Activated T-cell treated with anti-CD3 and anti-CD28 coated beads for 1 hour (primary cell): ENCODE data around the gene LY6G5C.

Experiments used
- DNase-seq: peaks from one replicate; pipeline ENCODE4 v3.0.0-alpha.2; 2020; ENCODE audit warnings: low read depth

Gene LY6G5C, protein sequence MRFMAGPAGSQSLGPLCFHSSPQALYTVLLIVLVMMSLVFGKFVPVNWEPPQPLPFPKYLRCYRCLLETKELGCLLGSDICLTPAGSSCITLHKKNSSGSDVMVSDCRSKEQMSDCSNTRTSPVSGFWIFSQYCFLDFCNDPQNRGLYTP

DNA sequence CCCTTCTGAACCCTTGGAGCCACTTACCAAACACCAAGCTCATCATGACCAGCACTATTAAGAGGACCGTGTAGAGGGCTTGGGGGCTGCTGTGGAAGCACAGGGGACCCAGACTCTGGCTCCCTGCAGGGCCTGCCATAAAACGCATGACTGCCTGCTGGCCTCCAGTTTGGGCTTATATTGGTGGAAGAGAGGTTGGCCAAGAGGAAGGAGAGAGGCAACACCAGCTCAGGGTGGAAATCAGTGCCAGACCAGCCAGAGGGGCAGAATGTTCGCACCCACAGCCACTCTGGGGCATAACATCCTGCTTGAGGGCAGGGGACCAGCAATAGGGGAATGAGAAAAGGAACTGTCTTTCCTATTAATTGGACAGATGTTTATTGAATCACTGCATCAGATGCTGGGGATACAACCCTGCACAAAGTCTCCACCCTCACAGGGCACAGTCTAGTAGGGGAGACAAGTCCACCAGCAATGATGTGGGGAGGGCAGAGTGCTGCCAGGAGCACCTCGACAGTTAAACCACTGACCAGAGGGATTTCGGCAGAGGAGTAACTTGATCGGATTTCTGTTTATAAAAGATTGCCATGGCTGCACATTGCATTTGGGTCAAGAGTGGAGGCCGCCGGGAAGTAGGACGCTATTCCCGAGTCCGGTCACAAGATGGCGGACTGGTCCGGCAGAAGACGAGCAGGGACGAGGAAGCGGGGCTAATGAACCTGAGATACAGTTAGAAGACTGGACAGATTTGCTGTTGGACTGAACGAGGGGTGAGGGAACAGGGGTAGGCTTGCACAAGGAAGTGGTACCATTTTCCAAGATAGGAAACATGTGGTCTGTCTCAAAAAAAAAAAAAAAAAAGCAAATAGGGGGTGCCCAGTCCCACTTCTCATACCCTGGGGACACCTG, at the start of gene LY6G5C:
LY6G5C (minus strand) TSS at position 842 of the 909 bp plus-strand sequence; CDS start at position 148, 694 bp downstream.
- peak; percentile 43 for DNase-seq

DNA sequence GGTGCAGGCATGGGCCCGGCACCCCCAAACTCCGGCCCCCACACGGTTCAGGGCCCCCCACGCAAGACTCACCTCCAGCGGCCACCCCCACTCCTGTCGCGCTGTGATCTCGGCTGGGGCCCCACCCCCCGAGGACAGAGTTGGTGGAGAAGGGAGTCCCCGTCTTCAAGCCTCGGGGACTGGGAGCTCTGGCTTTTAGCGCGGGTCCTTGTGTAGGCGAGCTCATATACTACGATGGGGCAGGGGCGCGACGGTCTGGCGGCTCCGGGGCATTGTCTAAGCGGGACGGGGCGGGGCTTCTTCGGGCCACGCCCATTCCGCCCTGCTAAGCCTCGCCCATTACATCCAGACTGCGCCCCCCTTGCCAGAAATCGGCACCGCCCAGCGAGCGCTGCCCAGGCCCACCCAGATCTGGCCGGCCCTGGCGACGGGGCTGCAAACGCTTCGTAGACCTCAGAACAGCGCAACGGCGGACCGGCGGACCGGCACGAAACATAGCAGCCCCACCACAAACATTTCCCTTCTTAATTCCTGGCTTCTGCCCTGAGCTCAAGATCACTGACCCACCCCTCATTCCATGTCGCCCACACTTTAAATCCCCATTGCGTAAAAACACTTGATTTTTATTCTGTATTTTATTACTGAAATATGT, 49.2 kb upstream of the LY6G5C start:
- DNase-seq, result peak; percentile 54

- peak; percentile 75 for DNase-seq
Measured at GRCh38 chr6:31729515-31729978, 48.7 kb upstream of the LY6G5C start.

- DNase-seq, result no peak
Measured at GRCh38 chr6:31728767-31729514, 48.1 kb upstream of the LY6G5C start, which contains the start of gene DDAH2. DDAH2 (minus strand) TSS chr6:31729299; CDS start chr6:31729161, 138 bp downstream.

DNA sequence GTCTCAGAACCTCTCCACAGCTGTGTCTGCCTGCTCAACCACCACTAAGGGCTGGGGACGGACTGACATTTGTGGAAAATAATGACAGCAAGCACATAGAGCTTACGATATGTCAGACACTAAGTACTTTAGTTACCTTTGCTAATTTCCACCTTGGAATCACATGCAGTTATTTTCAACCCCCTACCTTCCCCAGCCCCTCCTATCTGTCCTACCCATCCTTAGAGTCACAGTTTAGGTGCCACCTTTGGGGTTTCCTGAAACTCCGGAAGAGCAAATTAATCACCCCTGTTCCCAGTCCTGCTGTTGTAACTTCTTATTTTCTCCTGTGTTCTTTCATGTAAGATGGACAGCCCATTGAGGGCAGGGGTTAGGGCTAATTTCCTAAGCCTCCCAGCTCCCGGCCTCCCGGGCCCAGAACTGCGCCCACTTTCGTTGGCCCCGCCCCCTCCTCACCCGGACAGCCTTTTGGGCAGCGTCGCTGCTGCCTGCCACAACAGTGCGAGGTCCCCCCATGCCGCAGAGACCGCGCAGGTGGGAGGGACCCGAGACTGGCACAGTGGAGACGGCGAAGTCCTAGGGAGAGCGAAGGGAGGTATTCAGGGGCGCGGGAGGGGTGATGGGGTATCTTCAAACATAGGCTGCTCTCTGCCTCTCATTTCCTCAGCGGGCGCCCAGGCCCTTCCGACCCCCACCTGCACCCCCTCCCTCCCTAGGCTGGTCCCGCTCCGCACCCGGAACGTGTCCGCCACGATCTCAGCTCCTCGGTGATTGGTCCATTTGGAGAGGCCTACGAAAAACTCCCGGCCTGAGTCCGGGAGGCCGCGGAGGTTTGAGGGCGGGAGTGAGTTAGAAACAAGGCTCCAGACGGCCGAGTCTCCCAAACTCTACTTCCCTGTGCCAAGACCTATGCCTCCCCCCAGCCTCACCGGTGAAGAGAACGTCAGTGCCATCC, 47.1 kb upstream of the LY6G5C start:
- DNase-seq, result no peak

- DNase-seq, result no peak
Measured at GRCh38 chr6:31727034-31727716, 46.3 kb upstream of the LY6G5C start.

GRCh38 chr6:31725502-31726350, 44.9 kb upstream of the LY6G5C start:
- no peak for DNase-seq

GRCh38 chr6:31723980-31724691, 43.3 kb upstream of the LY6G5C start:
- DNase-seq, result no peak

- DNase-seq, result no peak
Measured at GRCh38 chr6:31723245-31723979, 42.5 kb upstream of the LY6G5C start, which contains the start of gene MPIG6B. MPIG6B (plus strand) TSS chr6:31723373; CDS start chr6:31723384, 11 bp downstream.

- no peak for DNase-seq
Measured at GRCh38 chr6:31722173-31722572, 41.3 kb upstream of the LY6G5C start.

DNA sequence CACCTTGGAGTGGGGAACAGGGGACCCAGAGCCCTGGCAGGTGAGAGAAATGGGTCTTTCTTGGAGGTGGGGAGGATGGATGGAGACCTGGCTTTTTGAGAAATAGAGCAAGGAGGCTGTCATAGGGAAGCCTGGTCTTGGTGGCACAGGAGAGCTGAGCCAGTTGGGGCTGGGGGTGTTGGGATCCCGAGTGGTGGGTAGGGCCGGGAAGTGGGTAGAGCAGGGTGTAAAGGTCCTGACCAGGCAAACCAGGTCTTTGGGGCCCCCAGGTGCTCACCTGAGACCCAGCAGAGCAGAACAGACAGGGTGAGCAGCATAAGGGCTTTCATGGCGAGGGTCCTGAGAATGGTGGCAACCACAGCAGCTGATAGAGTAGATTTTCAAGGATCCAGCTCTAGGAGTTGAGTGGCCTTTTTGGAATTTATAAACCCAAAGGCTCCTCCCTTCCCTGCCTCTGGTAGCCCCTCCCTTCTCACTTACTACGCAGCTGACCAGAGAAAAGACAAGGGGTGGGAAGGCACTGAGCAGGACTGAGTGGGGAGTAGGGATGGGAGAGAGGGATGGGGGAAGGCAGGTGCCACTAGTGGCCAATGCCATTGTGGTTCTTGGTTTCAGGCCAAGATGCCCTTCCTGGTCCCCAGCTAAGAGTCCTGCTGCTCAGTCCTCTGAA, 40.6 kb upstream of the LY6G5C start, which contains the start of gene LY6G6C:
LY6G6C (minus strand) TSS at position 396 of the 670 bp plus-strand sequence; CDS start at position 329, 67 bp downstream.
- no peak for DNase-seq

- no peak for DNase-seq
Measured at GRCh38 chr6:31720196-31720770, 39.4 kb upstream of the LY6G5C start.

GRCh38 chr6:31719001-31719400, 38.1 kb upstream of the LY6G5C start:
- no peak for DNase-seq

GRCh38 chr6:31718265-31718664, 37.4 kb upstream of the LY6G5C start:
- DNase-seq, result no peak

DNA sequence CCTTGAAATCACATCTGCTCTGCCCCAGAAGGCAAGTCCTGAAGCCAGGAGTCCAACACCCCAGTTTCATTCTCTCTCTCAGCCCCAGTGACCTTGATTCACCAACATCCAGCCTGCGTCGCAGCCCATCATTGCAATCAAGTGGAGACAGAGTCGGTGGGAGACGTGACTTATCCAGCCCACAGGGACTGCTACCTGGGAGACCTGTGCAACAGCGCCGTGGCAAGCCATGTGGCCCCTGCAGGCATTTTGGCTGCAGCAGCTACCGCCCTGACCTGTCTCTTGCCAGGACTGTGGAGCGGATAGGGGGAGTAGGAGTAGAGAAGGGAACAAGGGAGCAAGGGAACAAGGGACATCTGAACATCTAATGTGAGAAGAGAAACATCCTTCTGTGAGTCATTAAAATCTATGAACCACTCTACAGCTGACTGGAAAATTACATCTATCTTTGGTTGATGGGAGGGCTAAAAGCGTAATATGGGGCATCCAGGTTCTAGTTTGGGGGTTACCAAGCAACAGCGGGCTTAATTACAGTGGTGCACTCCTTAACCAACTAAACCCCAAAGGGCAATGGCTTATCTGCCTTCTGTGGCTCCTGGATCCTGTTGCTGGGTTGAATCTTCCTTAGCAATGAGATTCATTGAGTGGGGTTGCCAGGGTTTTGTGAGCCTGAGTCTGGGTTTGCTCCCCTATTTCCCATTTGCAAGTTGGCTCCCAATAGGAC, 36.8 kb upstream of the LY6G5C start:
- DNase-seq, result no peak
